ENCODE results near the gene HLA-C. TPM values are rescaled to one million over a fixed set of nuclear protein-coding genes. Genes with fewer than 3 reads are reported as not detected.
"Not testable (repeated sequence)": the region's sequence is repeated elsewhere in the genome, so short reads cannot be mapped to it uniquely, and the experiment has no call there.

The HLA-C gene
- total RNA-seq, 1 donor from 2014 or later = 22.0 TPM

- FAIRE-seq (no peak), DNase-seq (ENCODE audit: low spot score in 2 of 2) (no peak)
These were observed 544 bp upstream of the HLA-C start for GRCh38 chr6:31272436-31272835.

GRCh38 chr6:31270788-31271640, 878 bp downstream of the HLA-C start:
- no peak for FAIRE-seq
- DNase-seq (ENCODE audit: low spot score in 2 of 2) = peak in 1 of 2 donors; percentile 9

GRCh38 chr6:31268836-31269235, 3.1 kb downstream of the HLA-C start:
- DNase-seq (ENCODE audit: low spot score in 2 of 2) = no peak
- no peak for FAIRE-seq

- no peak for FAIRE-seq
- DNase-seq (ENCODE audit: low spot score in 2 of 2) = no peak
These were observed 3.5 kb downstream of the HLA-C start for GRCh38 chr6:31268369-31268765.

- FAIRE-seq (no peak), DNase-seq (ENCODE audit: low spot score in 2 of 2) (no peak)
These were observed 4.1 kb downstream of the HLA-C start for GRCh38 chr6:31267651-31268368.

GRCh38 chr6:31266567-31267360, 5.1 kb downstream of the HLA-C start:
- DNase-seq (ENCODE audit: low spot score in 2 of 2) (no peak), FAIRE-seq (no peak)

GRCh38 chr6:31265926-31266325, 6.0 kb downstream of the HLA-C start:
- FAIRE-seq = no peak
- DNase-seq (ENCODE audit: low spot score in 2 of 2) = no peak

GRCh38 chr6:31263346-31263933, 8.5 kb downstream of the HLA-C start:
- not testable (repeated sequence) for DNase-seq (ENCODE audit: low spot score in 2 of 2); FAIRE-seq

GRCh38 chr6:31259995-31260394, 11.9 kb downstream of the HLA-C start:
- FAIRE-seq; DNase-seq (ENCODE audit: low spot score in 2 of 2): not testable (repeated sequence)

- no peak for FAIRE-seq
- DNase-seq (ENCODE audit: low spot score in 2 of 2) = no peak
These were observed 19.3 kb downstream of the HLA-C start for GRCh38 chr6:31252625-31253024.

GRCh38 chr6:31251261-31251660, 20.6 kb downstream of the HLA-C start:
- no peak for FAIRE-seq
- no peak for DNase-seq (ENCODE audit: low spot score in 2 of 2)

GRCh38 chr6:31249184-31249583, 22.7 kb downstream of the HLA-C start:
- DNase-seq (ENCODE audit: low spot score in 2 of 2) = no peak
- FAIRE-seq = no peak

GRCh38 chr6:31247813-31248212, 24.1 kb downstream of the HLA-C start:
- no peak for DNase-seq (ENCODE audit: low spot score in 2 of 2)

GRCh38 chr6:31246051-31246521, 25.8 kb downstream of the HLA-C start:
- FAIRE-seq = no peak
- DNase-seq (ENCODE audit: low spot score in 2 of 2) = no peak

More at GRCh38 chr6:31247813-31248212, 24.1 kb downstream of the HLA-C start:
- FAIRE-seq = no peak

GRCh38 chr6:31243508-31243907, 28.4 kb downstream of the HLA-C start:
- FAIRE-seq (no peak), DNase-seq (ENCODE audit: low spot score in 2 of 2) (no peak)

GRCh38 chr6:31239854-31240253, 32.0 kb downstream of the HLA-C start:
- FAIRE-seq = no peak

GRCh38 chr6:31234101-31234500, 37.8 kb downstream of the HLA-C start:
- not testable (repeated sequence) for DNase-seq (ENCODE audit: low spot score in 2 of 2); FAIRE-seq

More at GRCh38 chr6:31239854-31240253, 32.0 kb downstream of the HLA-C start:
- DNase-seq (ENCODE audit: low spot score in 2 of 2) = no peak

GRCh38 chr6:31228476-31228875, 43.4 kb downstream of the HLA-C start:
- FAIRE-seq (no peak), DNase-seq (ENCODE audit: low spot score in 2 of 2) (no peak)

- DNase-seq (ENCODE audit: low spot score in 2 of 2) (no peak), FAIRE-seq (no peak)
These were observed 44.7 kb downstream of the HLA-C start for GRCh38 chr6:31227143-31227542.

GRCh38 chr6:31225735-31226134, 46.2 kb downstream of the HLA-C start:
- FAIRE-seq = no peak
- no peak for DNase-seq (ENCODE audit: low spot score in 2 of 2)

Measured in frontal cortex (tissue), 4 donors.